ENCODE measurements around the gene PLPP4. TPM values are rescaled to one million over a fixed set of nuclear protein-coding genes. Genes with fewer than 3 reads are reported as not detected.

Gene PLPP4
- polyA plus RNA-seq, 1 donor from 2014 or later: 4.4 TPM

DNA sequence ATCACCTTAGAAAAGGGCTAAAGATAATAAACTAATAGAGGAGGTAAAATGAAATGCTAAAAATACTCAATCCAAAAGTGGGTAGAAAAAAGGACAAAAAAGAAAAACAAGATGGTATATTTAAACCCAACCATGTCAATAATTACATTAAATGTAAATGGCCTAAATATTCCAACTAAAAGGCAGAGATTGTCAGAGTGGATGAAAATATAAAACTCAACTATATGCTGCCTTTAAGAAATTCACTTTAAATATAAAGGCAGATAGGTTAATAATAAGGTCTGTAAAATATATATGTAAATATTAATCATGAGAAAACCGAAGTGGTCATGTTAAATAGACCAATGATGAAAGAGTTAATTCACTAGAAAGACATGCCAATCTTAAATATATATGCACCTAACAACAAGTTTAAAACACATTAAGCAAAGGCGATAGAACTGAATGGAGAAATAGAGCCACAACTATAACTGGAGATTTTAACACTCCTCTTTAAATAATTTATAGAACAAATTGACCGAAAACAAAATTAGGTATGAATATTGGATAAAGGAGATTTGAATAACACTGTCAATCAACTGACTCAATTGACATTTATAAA is 159.4 kb downstream of the PLPP4 start:
- no peak overlapping the region for H3K4me3 ChIP-seq (ENCODE audit: low read length)
- H3K79me2 ChIP-seq (replicated peaks; ENCODE audit: insufficient read depth, low read length): no peaks in the 10 kb centered on the region
- no peak overlapping the region for H2AFZ ChIP-seq (ENCODE audit: low read depth, low read length)
- no peak overlapping the region for H3K27ac ChIP-seq (ENCODE audit: low read length)
- H3F3A ChIP-seq (ENCODE audit: insufficient read depth, low read length, poor library complexity, severe bottlenecking): no peaks in the 10 kb centered on the region
- no peaks in the 10 kb centered on the region for H3K27me3 ChIP-seq (ENCODE audit: insufficient read depth, low read depth, low read length)
- TF ChIP-seq, protein P1, sequence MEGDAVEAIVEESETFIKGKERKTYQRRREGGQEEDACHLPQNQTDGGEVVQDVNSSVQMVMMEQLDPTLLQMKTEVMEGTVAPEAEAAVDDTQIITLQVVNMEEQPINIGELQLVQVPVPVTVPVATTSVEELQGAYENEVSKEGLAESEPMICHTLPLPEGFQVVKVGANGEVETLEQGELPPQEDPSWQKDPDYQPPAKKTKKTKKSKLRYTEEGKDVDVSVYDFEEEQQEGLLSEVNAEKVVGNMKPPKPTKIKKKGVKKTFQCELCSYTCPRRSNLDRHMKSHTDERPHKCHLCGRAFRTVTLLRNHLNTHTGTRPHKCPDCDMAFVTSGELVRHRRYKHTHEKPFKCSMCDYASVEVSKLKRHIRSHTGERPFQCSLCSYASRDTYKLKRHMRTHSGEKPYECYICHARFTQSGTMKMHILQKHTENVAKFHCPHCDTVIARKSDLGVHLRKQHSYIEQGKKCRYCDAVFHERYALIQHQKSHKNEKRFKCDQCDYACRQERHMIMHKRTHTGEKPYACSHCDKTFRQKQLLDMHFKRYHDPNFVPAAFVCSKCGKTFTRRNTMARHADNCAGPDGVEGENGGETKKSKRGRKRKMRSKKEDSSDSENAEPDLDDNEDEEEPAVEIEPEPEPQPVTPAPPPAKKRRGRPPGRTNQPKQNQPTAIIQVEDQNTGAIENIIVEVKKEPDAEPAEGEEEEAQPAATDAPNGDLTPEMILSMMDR (IDR thresholded peaks at IDR 0.05; ENCODE audit: poor library complexity, severe bottlenecking): no peak
- no peak for TF ChIP-seq SMC3 (conservative IDR thresholded peaks at IDR 0.05; ENCODE audit: poor library complexity)
- TF ChIP-seq EP300 (conservative IDR thresholded peaks at IDR 0.05; ENCODE audit: poor library complexity, severe bottlenecking): no peak
- TF ChIP-seq, protein P2, sequence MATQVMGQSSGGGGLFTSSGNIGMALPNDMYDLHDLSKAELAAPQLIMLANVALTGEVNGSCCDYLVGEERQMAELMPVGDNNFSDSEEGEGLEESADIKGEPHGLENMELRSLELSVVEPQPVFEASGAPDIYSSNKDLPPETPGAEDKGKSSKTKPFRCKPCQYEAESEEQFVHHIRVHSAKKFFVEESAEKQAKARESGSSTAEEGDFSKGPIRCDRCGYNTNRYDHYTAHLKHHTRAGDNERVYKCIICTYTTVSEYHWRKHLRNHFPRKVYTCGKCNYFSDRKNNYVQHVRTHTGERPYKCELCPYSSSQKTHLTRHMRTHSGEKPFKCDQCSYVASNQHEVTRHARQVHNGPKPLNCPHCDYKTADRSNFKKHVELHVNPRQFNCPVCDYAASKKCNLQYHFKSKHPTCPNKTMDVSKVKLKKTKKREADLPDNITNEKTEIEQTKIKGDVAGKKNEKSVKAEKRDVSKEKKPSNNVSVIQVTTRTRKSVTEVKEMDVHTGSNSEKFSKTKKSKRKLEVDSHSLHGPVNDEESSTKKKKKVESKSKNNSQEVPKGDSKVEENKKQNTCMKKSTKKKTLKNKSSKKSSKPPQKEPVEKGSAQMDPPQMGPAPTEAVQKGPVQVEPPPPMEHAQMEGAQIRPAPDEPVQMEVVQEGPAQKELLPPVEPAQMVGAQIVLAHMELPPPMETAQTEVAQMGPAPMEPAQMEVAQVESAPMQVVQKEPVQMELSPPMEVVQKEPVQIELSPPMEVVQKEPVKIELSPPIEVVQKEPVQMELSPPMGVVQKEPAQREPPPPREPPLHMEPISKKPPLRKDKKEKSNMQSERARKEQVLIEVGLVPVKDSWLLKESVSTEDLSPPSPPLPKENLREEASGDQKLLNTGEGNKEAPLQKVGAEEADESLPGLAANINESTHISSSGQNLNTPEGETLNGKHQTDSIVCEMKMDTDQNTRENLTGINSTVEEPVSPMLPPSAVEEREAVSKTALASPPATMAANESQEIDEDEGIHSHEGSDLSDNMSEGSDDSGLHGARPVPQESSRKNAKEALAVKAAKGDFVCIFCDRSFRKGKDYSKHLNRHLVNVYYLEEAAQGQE (IDR thresholded peaks at IDR 0.05; ENCODE audit: borderline replicate concordance): no peak
- TF ChIP-seq RAD21 (conservative IDR thresholded peaks at IDR 0.05): no peak
- no peak for TF ChIP-seq POLR2AphosphoS5 (IDR thresholded peaks at IDR 0.05)
- H3K9me3 ChIP-seq (ENCODE audit: low read length): no peaks in the 10 kb centered on the region
- no peaks in the 10 kb centered on the region for H3K36me3 ChIP-seq (ENCODE audit: insufficient read depth, low read length)
- no peak overlapping the region for H3K4me2 ChIP-seq (ENCODE audit: low read length)
- no peaks in the 10 kb centered on the region for H3K9me2 ChIP-seq (ENCODE audit: insufficient read depth, low read length)
- no peaks in the 10 kb centered on the region for H4K20me1 ChIP-seq (ENCODE audit: insufficient read depth)
- no peak overlapping the region for H3K9ac ChIP-seq (ENCODE audit: low read length)

DNA sequence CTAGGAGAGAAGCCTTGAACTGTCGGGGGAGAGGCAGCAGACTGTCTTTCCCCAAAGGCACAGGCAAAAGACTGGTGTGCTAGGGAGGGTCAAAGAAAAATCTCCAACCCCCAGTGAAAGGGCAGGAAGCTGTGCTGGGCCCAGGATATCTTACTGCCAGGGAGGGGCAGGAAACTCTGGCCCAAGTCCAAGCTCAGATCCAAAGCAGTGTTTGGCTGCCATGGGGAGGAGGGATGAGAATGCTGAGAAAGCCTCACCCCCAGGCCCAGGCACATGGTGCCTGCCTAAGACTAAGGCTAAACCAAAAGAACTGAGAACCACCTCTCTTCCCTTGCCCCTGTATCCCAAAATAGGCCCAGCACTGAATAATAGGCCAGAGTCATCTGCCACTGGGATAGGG is 171.2 kb downstream of the PLPP4 start:
- Histone ChIP-seq H3K9me2 (ENCODE audit: insufficient read depth, low read length) (no peaks in the 10 kb centered on the region), H4K20me1 (ENCODE audit: insufficient read depth) (no peaks in the 10 kb centered on the region), H3K9me3 (ENCODE audit: low read length) (no peaks in the 10 kb centered on the region), H3K4me2 (ENCODE audit: low read length) (no peak overlapping the region), H2AFZ (ENCODE audit: low read depth, low read length) (no peak overlapping the region), H3K4me3 (ENCODE audit: low read length) (no peak overlapping the region), H3K27ac (ENCODE audit: low read length) (no peak overlapping the region), H3K79me2 (replicated peaks; ENCODE audit: insufficient read depth, low read length) (no peaks in the 10 kb centered on the region), H3K27me3 (ENCODE audit: insufficient read depth, low read depth, low read length) (no peaks in the 10 kb centered on the region), H3K9ac (ENCODE audit: low read length) (no peak overlapping the region), H3K36me3 (ENCODE audit: insufficient read depth, low read length) (no peaks in the 10 kb centered on the region), H3F3A (ENCODE audit: insufficient read depth, low read length, poor library complexity, severe bottlenecking) (no peaks in the 10 kb centered on the region)
- TF ChIP-seq RAD21 (conservative IDR thresholded peaks at IDR 0.05): no peak
- TF ChIP-seq, protein P2 (IDR thresholded peaks at IDR 0.05; ENCODE audit: borderline replicate concordance): no peak

Data from neural cell (in vitro differentiated cells).